HG02981 (cell line): ENCODE data around the gene ABL1.
"Not testable (repeated sequence)": the region's sequence is repeated elsewhere in the genome, so short reads cannot be mapped to it uniquely, and the experiment has no call there.

Source experiments
- ATAC-seq: cut with Tn5 transposase; IDR thresholded peaks from one replicate; pipeline ENCODE4 v1.9.1; 2021; ENCODE audit warnings: mild to moderate bottlenecking, moderate library complexity; ENCODE audit not compliant: unreplicated experiment

Gene ABL1

GRCh38 chr9:130834371-130835336 is at the start of gene ABL1:
ABL1 (plus strand) TSS chr9:130835254; CDS start chr9:130835447, 193 bp downstream.
- peak; percentile 70 for ATAC-seq

DNA sequence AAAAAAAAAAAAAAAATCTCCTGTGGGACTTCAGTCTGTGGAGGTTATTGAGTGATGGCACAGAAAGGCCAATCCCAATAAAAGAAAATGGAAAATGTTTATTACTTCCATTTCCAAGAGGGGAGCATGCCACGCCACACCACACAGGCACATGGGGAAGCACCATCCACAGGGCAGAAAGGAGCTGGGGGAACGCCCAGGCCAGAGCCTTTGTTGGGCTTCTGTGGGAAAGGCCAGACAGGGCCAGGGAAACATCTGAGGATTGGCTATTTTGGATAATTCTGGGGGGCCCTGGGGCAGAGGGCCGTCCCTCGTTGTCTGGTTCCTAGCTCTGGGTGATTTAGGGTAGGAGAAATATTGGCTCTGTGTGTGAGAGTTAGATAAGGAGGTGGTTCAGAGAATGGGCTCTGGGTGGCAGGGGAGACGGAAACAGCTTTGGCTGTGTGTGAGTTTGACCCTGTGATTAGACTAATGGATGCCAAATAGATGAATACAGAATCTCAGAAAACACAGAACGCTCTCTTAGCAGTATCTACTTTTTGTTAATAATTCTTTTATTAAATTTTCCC is 49.0 kb upstream of the ABL1 start:
- no peak for ATAC-seq

- ATAC-seq: no peak
Observed at GRCh38 chr9:130786526-130786925, 48.5 kb upstream of the ABL1 start.

GRCh38 chr9:130789747-130790672 is 45.0 kb upstream of the ABL1 start:
- no peak for ATAC-seq

- ATAC-seq: no peak
Observed at GRCh38 chr9:130791303-130791894, 43.7 kb upstream of the ABL1 start.

DNA sequence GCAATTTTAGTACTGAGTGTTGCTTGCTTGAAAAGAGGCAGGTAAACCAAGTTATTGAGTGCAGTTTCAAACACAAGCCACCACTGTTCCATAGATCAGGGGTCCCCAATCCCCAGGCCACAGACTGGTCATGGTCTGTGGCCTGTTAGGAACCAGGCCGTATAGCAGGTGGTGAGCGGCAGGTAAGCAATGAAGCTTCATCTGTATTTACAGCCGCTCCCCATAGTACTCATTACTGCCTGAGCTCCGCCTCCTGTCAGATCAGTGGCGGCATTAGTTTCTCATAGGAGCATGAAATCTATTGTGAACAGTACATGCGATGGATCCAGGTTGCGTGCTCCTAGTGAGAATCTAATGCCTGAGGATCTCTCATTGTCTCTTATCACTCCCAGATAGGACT is 41.5 kb upstream of the ABL1 start:
- no peak for ATAC-seq

- not testable (repeated sequence) for ATAC-seq
Observed at GRCh38 chr9:130794021-130794420, 41.0 kb upstream of the ABL1 start.

DNA sequence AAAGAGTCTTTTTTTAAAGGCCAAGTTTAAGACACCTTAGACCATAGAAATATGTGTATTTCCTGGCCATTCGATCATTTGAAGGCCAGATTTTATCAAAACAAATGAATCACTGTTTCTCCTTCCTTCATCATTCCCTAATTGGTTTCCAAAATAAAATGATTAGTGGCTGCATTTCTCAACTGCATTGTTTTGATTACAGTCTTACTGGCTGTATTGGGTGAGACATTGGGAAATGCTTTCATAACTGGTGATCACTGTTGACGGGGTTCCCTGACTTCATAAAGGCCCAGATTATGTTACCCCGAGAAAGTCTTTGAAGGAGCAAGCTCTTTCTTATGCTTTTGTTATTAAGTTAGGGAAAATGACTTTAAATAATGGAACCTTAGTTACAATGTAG is 40.6 kb upstream of the ABL1 start:
- not testable (repeated sequence) for ATAC-seq

DNA sequence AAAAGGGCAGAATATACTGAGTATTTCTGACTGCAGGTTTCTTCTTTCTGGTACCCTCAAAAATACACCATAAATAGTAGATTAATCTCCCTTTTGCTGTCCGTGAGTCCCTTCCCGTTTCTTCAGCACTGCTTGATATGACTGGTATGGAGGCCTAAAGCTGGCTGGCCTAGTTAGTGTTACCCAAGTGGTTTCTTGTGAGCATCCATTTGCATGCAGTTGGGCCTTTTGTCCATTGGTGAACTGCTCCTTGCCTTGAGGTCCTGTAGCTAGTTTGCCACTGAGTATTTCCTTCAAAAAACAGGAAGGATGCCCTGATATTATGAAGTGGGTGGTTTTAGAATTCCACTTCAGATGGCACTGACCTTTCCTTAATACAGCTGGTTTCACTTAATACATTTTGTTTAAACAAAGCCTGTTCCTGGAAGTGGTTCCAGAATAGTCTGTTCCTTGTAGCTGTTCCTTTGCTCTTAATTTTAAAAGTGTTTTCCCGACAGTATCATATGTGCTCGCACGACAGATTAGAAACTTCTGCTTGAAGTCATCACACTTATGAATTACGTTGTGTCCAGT is 40.0 kb upstream of the ABL1 start:
- ATAC-seq: no peak

- ATAC-seq: not testable (repeated sequence)
Observed at GRCh38 chr9:130803116-130803515, 31.9 kb upstream of the ABL1 start.

DNA sequence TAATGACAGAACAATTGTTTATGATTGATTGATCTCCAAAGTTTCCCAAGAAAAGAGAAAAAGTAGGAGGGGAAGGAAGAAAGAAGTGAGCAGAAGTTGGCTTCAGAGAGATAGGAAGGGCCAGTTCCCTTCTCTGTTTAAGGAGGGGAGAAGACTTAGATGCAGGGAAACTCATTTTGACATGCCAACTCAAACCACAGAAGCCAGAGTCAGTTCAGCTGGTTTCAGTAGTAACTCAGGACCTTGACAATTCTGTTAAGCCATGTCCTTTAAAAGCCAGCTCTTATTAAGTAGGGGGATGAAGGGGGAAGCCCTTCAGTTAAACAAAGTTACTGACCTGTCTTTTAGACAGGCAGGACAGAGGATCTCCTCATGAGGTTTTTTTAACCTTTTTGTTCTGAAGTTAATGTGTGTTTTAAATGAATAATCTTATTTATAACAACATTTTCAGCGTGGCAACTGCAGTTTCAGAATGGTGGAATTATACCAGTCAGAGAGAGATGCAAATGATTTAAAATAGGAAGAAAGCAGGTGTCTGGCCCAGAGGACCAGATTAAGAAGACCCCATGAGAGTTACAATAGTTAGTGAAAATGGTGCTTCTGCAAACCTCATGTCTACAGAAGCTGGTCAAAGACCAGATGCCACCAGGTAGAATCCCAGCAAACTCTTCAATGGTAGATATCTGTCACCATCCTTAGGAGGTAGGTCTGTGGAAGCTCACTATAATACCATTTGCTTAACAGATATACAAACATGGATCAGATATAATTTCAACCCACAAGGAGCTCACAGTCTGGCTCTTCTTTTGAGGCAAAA is 29.3 kb upstream of the ABL1 start:
- ATAC-seq: no peak

- no peak for ATAC-seq
Observed at GRCh38 chr9:130806327-130806716, 28.7 kb upstream of the ABL1 start.

- no peak for ATAC-seq
Observed at GRCh38 chr9:130810609-130811136, 24.4 kb upstream of the ABL1 start.

- no peak for ATAC-seq
Observed at GRCh38 chr9:130815242-130815808, 19.7 kb upstream of the ABL1 start.

GRCh38 chr9:130817914-130818313 is 17.1 kb upstream of the ABL1 start:
- no peak for ATAC-seq

DNA sequence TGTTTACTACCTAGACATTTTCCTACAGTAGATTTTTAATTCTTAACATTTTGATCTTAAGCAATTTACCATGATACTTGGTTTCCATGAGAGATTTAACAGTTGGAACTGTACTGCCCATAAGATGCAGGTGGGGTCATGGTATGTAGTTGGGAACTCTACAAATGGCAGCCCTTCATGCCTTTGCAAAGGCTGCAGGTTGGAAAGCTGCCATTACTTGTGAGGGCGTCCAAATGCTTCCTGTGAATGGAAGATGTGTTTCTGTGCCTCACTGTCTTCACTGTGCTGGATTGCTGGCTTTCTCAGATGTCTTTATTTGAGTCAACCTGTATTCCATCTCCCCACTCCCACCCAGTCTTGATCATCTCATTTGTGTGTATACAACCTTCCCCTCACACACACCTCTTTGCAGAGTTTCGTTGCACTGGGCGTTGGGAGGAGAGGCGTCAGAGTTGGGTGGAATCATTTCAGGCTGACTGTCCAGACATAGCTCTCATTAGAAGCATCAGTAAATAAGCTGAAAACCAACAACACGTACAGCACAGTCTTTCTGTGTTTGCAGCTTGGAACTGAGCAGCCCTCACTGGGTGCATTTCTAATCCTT is 14.8 kb upstream of the ABL1 start:
- no peak for ATAC-seq

DNA sequence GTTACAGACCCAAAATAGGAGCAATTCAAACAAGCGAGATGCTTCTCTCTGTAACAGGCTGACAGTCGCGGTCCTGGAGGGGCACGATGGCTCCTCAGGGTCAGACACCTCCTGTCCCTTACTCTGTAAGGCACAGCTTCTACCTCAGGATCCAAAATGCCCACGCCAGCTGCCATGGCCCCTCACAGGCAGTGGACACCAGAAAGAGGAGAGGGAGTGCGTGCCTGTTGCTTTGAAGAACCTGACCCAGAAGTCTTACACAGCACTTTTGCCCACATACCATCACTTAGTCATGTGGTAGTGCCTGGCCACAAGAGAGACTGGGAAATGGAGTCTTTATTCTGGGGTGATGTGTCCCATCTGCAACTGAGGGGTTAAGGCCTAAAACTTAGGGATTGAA is 11.6 kb upstream of the ABL1 start:
- ATAC-seq: no peak

DNA sequence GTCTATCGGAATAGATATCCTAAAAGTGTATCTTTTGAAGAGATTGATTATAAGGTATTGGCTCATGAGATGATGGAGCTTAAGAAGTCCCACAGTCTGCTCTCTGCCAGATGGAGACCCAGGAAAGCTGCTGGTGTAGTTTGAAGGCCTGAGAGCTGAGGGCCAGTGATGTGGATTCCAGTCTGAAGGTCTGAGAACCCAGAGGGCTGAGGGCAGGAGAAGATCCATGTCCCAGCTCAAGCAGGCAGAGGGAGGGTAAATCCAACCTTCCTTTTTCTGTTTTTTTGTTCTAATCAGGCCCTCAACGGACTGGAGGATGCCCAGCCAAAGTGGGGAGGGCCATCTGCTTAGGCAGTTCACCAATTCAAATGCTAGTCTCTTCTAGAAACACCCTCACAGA is 11.0 kb upstream of the ABL1 start:
- ATAC-seq: no peak
